NCI-H345 (cell line): ENCODE results near the gene HAUS5.

Source experiments
- DNase-seq: peaks from one replicate; lab custom pipeline; 2025; lab: John Stamatoyannopoulos, UW

Gene HAUS5

DNA sequence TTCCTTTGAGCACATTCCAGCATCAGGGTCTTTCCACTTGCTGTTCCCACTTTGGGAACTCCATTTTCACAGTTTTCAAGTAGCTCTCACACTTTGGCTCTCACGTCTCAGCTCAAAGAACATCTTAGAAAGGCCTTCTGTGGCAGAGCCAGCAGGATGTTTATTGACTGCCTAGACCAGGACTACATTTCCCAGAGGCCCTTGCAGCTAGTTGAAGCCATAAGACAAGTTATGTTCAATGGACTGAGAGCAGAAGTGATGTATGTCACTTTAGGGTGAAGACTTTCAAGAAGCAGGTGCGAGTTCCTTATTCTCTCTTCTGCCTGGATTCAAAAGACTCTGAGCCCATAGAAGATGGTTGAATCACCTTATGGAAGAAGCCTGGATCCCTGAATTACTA is 4.3 kb upstream of the HAUS5 start:
- DNase-seq, result no peak

DNA sequence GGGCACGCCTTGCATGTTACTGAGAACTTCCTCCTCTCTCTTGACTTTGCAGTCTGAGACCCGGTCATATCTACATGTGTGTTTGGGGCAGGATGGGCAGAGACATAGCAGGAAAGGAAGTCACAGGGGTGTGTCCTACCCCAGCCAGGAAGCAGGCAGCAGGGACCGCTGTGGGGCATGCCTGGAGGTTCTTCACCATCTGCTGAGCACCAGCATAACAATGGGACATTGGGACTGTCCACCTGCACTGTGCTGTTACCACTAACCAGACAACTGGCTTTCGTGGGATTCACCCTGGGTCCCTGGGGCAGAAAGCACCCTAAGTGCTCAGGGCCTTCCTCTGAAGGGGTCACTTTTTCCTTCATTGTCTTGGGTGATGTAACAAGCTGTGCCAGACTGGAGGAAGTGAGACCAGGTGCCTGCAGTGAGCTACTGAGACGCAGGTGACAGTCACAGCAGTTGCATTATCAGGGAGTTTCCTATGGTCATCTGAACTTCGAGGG is 2.6 kb upstream of the HAUS5 start:
- DNase-seq, result no peak

DNA sequence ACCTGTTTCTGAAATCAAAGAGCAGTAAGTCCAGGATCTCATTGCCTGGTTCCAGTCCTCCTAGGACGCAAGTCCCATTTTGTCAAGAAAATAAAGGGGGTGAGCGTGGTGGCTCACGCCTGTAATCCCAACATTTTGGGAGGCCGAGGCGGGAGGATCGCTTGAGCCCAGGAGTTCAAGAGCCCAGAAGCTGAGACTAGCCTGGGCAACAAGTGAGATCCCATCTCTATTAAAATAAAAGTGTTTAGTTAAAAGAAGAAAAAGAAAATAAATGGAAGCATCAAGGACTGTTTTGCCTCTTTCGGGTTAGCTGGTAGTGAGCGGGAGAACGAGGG is 344 bp upstream of the HAUS5 start:
- no peak for DNase-seq

DNA sequence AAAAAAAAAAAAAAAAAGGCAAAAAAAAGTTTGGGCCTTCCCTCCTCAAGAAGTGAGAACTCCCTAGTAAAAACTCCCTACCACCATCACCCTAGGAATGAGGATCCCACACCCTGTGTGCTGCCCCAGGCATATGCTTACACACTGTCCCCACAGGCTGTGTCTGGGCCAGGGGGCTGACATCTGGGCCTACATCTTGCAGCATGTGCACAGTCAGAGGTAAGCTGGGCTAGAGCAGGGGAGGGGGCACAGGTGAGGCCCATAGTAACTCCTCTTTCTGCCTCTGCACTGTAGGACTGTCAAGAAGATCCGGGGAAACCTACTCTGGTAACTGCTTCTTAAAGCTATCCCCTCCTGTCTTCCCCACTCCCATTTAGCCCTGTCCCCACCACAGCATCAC is 1.0 kb downstream of the HAUS5 start:
- DNase-seq, result no peak

DNA sequence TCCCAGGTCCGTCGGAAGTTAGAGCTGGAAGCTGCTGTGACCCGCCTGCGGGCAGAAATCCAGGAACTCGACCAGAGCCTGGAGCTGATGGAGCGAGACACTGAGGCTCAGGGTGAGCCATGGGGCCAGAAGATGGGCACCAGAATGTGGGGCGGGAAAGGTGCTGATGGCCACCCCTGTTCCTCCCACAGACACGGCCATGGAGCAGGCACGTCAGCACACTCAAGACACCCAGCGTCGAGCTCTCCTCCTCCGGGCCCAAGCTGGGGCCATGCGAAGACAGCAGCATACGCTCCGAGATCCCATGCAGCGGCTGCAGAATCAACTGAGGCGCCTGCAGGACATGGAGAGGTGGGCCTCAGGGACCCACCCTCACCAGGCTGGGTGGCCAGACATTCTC is 2.5 kb downstream of the HAUS5 start:
- no peak for DNase-seq

DNA sequence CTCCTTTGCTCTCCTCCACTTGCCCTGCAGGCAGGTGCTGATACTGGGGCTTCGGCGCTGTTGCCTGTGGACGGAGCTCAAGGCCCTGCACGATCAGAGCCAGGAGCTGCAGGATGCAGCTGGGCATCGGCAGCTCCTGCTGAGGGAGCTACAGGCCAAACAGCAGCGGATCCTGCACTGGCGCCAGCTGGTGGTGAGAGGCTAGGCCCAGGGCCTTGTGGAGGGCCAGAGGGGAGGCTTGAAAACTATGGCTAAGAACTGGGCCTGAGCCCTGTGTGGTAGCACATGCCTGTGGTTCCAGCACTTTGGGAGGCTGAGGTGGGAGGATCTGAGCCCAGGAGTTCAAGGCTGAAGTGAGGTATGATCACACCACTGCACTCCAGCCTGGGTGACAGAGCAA is 6.3 kb downstream of the HAUS5 start:
- no peak for DNase-seq

DNA sequence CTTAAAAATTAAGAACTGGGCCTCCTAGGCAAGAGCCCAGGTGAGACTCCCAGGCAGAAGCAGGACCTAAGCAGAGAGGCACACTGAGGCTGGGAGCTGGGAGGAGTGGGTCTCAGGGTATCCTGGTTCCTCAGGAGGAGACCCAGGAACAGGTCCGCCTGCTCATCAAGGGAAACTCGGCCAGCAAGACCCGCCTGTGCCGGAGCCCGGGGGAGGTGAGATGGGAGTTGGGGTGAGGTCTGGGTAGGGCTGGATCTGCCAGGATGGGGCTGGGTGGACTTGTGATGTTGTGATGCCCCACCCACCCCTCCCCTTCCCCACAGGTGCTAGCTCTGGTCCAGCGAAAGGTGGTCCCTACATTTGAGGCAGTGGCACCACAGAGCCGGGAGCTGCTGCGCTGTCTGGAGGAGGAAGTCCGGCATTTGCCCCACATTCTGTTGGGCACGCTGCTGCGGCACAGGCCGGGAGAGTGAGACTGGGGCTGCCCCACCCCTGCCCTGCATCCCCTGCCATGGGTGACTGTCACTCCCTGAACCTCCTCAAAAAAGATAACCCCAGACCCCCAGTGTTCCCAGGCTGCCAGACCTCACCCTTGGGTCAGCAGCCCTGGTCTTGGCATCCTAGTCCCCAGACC is 6.9 kb downstream of the HAUS5 start:
- DNase-seq, result no peak

DNA sequence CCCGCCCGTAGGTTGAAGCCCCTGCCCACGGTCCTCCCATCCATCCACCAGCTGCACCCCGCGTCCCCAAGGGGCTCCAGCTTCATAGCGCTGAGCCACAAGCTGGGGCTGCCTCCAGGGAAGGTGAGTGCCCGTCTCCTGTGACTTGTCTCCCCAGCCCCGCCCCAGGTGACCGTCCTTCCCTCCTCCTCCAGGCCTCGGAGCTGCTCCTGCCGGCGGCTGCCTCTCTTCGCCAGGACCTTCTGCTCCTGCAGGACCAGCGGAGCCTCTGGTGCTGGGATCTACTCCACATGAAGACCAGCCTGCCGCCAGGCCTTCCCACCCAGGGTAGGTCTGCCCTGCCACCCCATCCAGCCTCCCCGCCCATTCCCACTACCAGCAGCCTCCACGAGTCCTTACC is 7.5 kb downstream of the HAUS5 start:
- no peak for DNase-seq

DNA sequence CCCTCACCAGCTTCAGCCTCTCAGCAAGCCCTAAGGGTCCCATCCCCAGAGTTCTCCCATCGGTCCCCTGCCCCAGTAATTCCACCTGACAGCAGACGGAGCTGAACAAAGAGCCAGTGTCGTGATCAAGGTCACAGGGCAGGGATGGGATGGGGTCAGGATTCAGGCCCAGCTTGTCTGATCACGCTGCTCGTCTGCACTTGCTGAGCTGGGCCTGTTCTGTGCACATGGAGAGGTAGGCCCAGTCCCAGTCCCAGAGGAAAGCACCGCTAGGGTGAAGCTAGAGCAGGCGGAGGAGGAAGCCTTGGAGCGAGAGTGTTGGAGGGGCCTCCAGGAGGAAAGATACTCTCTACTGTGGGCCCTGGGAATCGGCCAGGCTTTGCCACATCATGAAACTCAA is 9.2 kb downstream of the HAUS5 start:
- no peak for DNase-seq

DNA sequence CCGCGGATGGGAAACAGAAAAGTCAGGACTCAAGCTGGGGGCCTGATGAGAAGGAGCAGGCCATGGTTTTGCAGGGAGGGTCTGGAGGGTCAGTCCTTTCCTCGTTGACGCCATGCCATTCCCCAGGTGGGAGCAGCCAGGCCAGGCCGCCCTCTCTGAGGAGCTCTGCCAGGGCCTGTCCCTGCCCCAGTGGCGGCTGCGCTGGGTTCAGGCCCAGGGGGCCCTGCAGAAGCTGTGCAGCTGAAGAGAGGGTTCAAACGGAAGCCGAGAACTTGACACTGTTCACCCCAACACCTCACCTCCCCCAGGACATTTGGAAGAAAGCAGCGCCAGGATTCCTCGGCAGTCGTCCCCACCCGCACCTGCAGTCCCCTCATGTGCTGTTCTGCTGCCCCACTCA is 10.2 kb downstream of the HAUS5 start:
- no peak for DNase-seq

DNA sequence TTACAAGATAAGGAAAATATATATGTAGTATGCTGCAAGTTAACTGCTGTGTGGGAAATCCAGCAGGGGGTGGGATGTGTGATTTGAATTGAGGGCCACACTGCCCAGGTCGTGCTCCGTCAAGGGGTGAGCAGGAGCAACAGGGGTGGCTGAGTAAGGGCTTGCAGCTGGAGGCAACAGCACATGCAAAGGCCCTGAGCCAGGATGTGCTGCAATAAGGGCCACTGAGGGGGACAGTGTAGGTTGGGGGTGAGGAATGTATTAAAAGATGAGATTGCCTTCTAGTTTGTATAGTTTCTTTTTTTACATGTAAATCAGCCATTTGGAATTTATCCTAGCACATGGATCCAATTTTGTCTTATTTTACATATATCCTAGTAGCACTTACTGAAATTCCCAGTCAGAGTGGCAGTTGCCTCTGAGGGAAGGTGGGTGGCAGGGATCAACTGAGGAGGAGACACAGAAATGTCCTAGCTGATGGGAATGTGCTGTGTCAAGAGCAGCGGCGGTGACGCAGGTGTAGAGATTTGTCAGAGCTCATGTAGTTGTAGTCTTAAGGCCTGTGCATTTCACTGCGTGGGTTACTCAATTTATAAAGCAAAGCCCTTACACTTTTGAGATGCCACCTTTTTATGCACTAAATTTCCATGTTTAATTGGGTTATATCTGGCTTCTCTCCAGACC is 10.9 kb downstream of the HAUS5 start:
- no peak for DNase-seq

DNA sequence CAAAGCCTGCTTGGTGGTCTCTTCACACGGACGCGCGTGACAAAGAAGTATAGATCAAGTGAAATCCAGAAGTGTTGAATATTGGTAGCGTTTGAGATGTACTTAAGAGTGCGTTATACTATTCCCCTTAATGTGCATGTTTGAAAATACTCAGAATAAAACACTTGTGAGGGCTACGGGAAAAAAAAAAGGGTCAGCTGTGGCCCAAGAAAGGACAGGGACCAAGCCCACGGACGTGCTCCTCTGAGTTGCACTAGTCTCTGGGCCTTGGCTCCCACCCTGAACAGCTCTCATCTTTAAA is 15.7 kb downstream of the HAUS5 start:
- no peak for DNase-seq

DNA sequence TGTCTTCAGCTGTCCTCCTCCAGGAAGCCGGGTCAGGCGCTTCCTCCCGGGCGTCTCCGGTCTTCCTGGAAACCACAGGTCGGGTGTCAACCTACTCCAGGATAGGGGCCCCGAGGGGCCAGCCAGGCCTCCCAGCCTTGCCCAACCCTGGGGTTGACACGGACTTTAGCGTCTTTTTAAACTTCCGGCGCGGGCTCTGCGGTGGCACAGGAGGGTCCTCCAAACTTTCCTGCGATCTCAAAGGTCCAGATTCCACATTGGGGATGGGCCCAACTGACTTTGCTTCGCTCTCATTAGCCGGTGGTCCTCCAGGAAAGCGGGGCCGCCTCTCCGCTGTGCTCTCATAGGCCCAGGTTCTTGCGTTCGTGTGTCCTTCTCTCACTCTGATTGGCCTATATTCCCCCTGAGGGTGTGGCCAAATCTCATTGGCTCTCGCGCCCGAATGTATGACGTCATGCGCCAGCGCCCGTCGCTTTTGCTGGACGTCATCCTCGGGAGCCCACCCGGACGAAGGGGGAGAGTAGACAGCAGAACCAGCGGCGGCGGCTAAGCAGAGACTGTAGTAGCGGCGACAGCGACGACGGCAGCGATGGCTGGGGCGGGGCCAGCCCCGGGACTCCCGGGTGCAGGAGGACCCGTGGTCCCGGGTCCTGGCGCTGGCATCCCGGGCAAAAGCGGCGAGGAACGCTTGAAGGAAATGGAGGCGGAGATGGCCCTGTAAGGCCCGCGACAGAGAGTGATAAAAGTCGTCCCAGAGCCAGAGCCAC is 16.2 kb downstream of the HAUS5 start, which contains the start of gene RBM42:
TSS of gene RBM42 (plus strand) at position 472 of the 767 bp plus-strand sequence. CDS start at position 590, 118 bp downstream.
- DNase-seq, result peak; percentile 100

DNA sequence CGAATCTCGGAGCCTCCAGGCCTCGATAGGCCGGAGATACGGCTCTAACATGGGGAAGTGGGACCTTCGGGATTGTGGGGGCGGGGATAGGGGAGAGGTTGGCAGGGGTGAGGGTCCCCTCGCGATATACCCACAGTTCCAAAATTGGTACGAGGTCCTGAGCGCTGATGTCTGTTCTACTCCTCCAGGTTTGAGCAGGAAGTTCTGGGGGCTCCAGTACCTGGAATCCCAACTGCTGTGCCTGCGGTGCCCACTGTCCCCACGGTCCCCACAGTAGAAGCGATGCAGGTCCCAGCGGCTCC is 16.7 kb downstream of the HAUS5 start:
- no peak for DNase-seq

DNA sequence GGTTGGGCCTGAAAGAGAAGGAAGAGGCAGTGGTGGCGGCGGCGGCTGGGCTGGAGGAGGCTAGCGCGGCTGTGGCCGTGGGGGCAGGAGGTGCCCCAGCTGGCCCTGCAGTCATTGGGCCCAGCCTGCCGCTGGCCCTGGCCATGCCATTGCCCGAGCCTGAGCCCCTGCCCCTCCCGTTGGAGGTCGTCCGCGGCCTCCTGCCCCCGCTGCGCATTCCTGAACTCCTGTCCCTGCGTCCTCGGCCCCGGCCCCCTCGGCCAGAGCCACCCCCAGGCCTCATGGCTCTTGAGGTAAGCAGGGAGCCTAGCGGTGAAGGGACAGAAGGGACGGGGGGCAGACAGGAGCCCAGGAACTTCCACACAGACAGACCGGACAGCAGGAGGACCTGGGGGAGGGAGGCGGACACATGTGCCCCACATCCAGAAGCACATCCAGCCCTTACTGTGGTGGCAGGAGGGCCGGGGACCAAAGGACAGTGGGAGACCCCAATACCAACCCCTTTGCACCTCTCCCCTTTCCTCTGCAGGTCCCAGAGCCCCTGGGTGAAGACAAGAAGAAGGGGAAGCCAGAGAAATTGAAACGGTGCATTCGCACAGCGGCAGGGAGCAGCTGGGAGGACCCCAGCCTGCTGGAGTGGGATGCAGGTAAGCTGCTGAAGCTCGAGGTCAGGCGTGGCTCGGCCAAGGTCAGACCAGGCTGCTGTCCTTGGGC is 21.3 kb downstream of the HAUS5 start:
- no peak for DNase-seq

DNA sequence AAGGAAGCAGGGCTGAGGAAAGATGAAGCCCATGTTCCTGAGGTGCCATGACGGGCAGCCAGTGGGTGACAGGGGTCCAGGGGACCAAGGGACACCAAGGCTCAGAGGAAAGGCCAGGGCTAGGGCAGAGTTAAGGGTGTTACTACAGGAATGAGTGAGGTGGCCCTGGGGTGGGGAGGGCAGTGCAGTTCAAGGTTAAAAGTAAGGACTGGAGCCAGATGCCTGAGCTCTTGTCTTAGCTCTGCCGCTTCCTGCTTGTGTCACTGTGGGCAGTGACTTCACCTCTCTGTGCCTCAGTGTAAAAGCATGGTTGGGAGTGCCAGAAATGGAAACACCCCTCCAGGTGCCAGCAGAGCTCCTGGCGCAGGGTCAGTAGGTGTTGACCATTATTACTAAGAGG is 24.1 kb downstream of the HAUS5 start:
- DNase-seq, result no peak

DNA sequence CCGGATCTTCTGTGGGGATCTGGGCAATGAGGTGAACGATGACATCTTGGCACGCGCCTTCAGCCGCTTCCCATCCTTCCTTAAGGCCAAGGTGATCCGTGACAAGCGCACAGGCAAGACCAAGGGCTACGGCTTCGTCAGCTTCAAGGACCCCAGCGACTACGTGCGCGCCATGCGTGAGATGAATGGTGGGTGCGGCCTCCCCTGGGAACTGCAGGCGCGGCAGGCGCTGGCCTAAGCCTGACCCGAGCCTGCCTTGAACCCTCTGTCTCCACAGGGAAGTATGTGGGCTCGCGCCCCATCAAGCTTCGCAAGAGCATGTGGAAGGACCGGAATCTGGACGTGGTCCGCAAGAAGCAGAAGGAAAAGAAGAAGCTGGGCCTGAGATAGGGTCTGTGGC is 24.6 kb downstream of the HAUS5 start:
- DNase-seq, result no peak

DNA sequence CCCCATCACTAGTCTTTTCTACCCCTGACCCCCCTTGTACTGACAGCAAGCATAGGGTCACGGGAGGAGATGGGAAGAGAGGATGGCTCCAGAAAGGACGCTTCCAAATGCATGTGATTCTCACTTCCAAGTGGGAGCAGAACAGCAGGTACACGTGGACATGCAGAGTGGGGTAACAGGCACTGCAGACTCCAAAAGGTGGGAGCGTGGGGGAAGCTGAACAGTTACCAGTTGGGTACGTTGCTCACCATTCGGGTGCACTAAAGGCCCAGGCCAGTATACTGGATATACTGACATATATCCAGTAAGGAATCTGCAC is 26.7 kb downstream of the HAUS5 start:
- DNase-seq, result no peak

DNA sequence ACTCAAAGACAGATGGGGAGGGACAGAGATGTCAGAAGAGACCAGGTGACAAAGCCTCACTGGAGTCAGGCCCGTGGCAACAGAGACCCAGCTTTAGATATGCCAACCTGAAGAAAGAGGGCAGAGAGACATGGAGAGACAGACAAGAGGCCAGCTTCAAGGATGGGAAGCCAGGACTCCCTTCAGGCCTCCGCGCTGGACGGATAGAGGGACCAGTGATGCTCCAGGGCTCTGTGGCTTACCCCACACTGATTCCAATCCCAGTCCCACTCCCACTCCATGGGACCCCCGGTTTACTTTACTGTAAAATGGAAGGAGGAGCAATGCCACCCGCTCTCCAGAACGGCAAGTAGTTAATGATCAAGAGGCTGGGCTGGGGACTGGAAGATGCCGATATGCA is 27.3 kb downstream of the HAUS5 start:
- no peak for DNase-seq

DNA sequence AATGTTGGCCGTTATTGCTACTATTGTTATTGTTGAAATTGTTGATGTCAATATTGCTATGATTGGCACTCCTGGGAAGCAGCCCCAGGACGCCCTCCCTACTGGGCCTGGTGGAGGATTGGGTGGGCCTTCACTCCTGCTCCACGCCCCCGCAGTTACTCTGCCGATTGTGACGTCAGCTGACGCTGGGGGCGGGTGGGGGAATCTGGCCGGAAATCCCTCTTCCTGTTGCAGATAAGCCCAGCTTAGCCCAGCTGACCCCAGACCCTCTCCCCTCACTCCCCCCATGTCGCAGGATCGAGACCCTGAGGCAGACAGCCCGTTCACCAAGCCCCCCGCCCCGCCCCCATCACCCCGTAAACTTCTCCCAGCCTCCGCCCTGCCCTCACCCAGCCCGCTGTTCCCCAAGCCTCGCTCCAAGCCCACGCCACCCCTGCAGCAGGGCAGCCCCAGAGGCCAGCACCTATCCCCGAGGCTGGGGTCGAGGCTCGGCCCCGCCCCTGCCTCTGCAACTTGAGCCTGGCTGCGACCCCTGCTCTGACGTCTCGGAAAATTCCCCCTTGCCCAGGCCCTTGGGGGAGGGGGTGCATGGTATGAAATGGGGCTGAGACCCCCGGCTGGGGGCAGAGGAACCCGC is 29.1 kb downstream of the HAUS5 start, which contains the start of gene ETV2:
TSS of gene ETV2 (plus strand) at position 231 of the 637 bp plus-strand sequence. CDS start 716 bp downstream, outside the sequence.
- DNase-seq, result no peak

DNA sequence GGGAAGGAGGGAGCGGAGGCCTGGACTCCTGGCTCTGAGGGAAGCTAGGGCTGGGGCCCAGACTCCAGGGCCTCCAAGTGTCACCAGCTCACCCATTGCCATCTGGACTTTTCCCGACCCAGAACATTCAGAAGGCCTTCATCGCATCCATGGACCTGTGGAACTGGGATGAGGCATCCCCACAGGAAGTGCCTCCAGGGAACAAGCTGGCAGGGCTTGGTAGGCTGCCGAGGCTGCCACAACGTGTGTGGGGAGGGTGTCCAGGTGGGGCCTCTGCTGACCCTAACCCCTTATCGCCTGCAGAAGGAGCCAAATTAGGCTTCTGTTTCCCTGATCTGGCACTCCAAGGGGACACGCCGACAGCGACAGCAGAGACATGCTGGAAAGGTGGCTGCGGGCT is 29.8 kb downstream of the HAUS5 start:
- DNase-seq, result no peak

DNA sequence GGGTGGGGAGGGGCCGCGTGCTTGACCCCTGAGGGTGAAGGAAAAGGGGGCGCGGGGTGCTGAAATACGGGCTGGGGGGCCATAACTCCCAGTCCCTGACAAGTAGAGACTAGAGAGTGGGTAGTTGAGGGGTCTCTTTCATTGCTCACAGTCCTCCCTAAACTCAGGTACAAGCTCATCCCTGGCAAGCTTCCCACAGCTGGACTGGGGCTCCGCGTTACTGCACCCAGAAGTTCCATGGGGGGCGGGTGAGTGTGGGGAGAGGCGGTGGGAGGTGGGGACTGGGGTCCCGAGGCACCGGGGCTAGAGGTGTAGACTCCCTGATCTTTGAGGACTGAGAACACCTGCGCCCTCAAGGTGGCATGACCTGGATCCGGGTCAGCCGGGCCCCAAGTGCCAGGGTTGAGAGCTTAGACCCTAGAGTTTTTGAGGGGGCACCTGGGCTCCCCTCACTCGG is 30.3 kb downstream of the HAUS5 start:
- DNase-seq, result no peak
